Measurements from ENCODE around the gene SPINK8.

DNA sequence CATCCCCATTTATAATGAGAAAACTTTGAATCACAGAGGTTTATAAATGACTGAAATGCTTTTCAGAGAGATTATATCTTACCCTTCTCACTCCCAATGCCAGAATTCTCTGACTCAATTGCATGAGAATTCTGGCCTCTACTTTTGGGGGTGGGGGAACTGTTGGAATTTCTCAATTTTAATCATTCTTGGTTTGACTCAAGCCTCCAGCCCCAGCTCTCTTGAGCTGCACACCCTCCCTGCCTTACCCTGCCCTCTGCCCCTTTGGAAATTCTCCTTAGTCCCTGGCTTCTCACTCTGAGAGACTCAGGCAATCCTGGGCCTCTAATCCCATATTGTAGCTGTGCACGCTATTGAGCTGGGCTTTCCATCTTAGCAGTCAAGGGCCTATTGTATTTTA, 48.3 kb downstream of the SPINK8 start:
- TF ChIP-seq CTCF (IDR thresholded peaks at IDR 0.05), result no peak
- no peak for TF ChIP-seq EP300 (IDR thresholded peaks at IDR 0.05)
- no peak for TF ChIP-seq POLR2A (IDR thresholded peaks at IDR 0.05)

Measured in upper lobe of left lung (tissue), 4 donors.